ENCODE data around the gene AR.

GRCh38 chrX:67574696-67575095, 30.9 kb downstream of the AR start:
- TF ChIP-seq CTCF (IDR thresholded peaks at IDR 0.05) (no peak), POLR2AphosphoS5 (IDR thresholded peaks at IDR 0.05; ENCODE audit: low read depth, low read length) (no peak), SIN3A (IDR thresholded peaks at IDR 0.05; ENCODE audit: borderline replicate concordance, insufficient read depth, low read depth, low read length) (no peak), TCF7L2 (IDR thresholded peaks at IDR 0.05; ENCODE audit: low read depth, low read length) (no peak), REST (IDR thresholded peaks at IDR 0.05; ENCODE audit: insufficient read depth in 1 of 2, low read depth in 2 of 2, low read length in 1 of 2) (no peak)

Measured in Panc1 (cell line).